ENCODE measurements around the gene XRN1. TPM values are rescaled to one million over a fixed set of nuclear protein-coding genes. Genes with fewer than 3 reads are reported as not detected.
A peak's percentile ranks its signal among the peaks of the same experiment; 100 is the strongest.

Gene XRN1
- total RNA-seq, 1 experiment from 2014 or later, result 16.5 TPM

DNA sequence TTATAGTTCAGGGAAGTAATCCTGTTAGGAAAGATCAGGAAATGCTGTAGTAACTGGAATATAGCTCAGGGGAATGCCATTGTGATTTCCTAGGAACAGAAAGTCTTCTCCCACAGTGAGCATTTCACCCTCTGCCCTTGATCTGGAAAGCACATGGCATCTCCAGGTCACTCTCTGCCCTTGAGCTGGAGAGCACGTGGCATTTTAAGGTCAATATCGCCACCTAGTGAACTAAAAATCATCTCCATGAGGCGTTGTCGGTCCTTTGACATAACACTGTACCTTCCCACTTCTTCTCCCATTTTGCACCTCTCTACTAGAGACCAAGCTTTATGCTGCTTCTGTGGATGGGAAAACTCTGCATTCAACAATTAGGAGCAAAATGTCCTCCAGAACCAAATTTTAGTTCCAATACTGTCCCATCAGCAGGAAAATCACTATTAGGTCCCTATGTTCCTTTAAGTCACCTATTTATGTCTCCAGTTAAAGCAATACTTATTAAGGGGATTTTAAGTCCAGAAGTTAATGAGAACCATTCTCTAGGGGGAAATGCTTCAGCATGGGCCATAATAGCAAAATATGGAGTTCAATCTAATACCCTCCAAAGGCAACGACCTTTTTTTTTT is 167.8 kb downstream of the XRN1 start:
- Histone ChIP-seq H3K79me2 (ENCODE audit: low read length) (no peaks in the 10 kb centered on the region), H3K9me2 (replicated peaks; ENCODE audit: low read length) (no peaks in the 10 kb centered on the region), H3K27me3 (ENCODE audit: low read length) (no peaks in the 10 kb centered on the region), H3K4me3 (ENCODE audit: low read length) (no peak overlapping the region), H3K27ac (ENCODE audit: low read length) (no peak overlapping the region), H2AFZ (ENCODE audit: low read length) (peak overlapping the region; percentile 66), H3K36me3 (ENCODE audit: low read depth, low read length) (no peaks in the 10 kb centered on the region), H3K9me3 (ENCODE audit: low read length) (no peaks in the 10 kb centered on the region), H4K20me1 (ENCODE audit: low read length) (no peaks in the 10 kb centered on the region), H3K4me1 (ENCODE audit: insufficient read depth, low read length) (no peaks in the 10 kb centered on the region), H3K4me2 (ENCODE audit: low read length) (no peak overlapping the region), H3K9ac (ENCODE audit: low read length) (no peak overlapping the region), H3F3A (ENCODE audit: low read length, unreplicated experiment) (no peaks in the 10 kb centered on the region)
- no TSS peak for BruUV-seq (replicated peaks)
- ChIA-PET POLR2A (ENCODE audit: unreplicated experiment) (no interaction called here), CTCF (interaction anchor here (0.6 to 0.7 kb wide), 3 partner anchors 65 to 497 kb away, joined by 3 to 5 read pairs (median 4); no protein-coding TSS in a partner anchor)
- TF ChIP-seq, protein P1, sequence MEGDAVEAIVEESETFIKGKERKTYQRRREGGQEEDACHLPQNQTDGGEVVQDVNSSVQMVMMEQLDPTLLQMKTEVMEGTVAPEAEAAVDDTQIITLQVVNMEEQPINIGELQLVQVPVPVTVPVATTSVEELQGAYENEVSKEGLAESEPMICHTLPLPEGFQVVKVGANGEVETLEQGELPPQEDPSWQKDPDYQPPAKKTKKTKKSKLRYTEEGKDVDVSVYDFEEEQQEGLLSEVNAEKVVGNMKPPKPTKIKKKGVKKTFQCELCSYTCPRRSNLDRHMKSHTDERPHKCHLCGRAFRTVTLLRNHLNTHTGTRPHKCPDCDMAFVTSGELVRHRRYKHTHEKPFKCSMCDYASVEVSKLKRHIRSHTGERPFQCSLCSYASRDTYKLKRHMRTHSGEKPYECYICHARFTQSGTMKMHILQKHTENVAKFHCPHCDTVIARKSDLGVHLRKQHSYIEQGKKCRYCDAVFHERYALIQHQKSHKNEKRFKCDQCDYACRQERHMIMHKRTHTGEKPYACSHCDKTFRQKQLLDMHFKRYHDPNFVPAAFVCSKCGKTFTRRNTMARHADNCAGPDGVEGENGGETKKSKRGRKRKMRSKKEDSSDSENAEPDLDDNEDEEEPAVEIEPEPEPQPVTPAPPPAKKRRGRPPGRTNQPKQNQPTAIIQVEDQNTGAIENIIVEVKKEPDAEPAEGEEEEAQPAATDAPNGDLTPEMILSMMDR (conservative IDR thresholded peaks at IDR 0.05; ENCODE audit: low read depth, low read length), result peak; percentile 69
- TF ChIP-seq EZH2 (IDR thresholded peaks at IDR 0.05; ENCODE audit: low read length, unreplicated experiment) (no peak), EZH2phosphoT487 (IDR thresholded peaks at IDR 0.05; ENCODE audit: borderline replicate concordance, low read length) (no peak)
- peak; percentile 76 for DNase-seq
- ATAC-seq, result peak; percentile 91
- intact Hi-C loops (cut with micrococcal nuclease), result loop anchor here (1.0 to 5.0 kb wide), 5 partner anchors 53 to 318 kb away; partner anchors contain the start of gene GK5

GRCh38 chr3:142278451-142278850 is 169.4 kb downstream of the XRN1 start:
- CTCF ChIA-PET, result no interaction called here
- Histone ChIP-seq H3K4me1 (ENCODE audit: insufficient read depth, low read length) (no peaks in the 10 kb centered on the region), H3K79me2 (ENCODE audit: low read length) (no peaks in the 10 kb centered on the region), H4K20me1 (ENCODE audit: low read length) (no peaks in the 10 kb centered on the region), H3K4me2 (ENCODE audit: low read length) (no peak overlapping the region), H3K27ac (ENCODE audit: low read length) (no peak overlapping the region), H3K9me2 (replicated peaks; ENCODE audit: low read length) (no peaks in the 10 kb centered on the region), H3F3A (ENCODE audit: low read length, unreplicated experiment) (no peaks in the 10 kb centered on the region), H3K36me3 (ENCODE audit: low read depth, low read length) (no peaks in the 10 kb centered on the region), H3K27me3 (ENCODE audit: low read length) (no peaks in the 10 kb centered on the region), H2AFZ (ENCODE audit: low read length) (no peak overlapping the region), H3K9me3 (ENCODE audit: low read length) (no peaks in the 10 kb centered on the region), H3K9ac (ENCODE audit: low read length) (no peak overlapping the region), H3K4me3 (ENCODE audit: low read length) (no peak overlapping the region)
- no TSS peak for BruUV-seq (replicated peaks)
- TF ChIP-seq EZH2 (IDR thresholded peaks at IDR 0.05; ENCODE audit: low read length, unreplicated experiment) (no peak), EZH2phosphoT487 (IDR thresholded peaks at IDR 0.05; ENCODE audit: borderline replicate concordance, low read length) (no peak)
- TF ChIP-seq, protein P1 (conservative IDR thresholded peaks at IDR 0.05; ENCODE audit: low read depth, low read length), result no peak
- ATAC-seq (no peak), DNase-seq (no peak)
- intact Hi-C loops (cut with micrococcal nuclease), result no loop called here
- POLR2A ChIA-PET (ENCODE audit: unreplicated experiment), result no interaction called here

DNA sequence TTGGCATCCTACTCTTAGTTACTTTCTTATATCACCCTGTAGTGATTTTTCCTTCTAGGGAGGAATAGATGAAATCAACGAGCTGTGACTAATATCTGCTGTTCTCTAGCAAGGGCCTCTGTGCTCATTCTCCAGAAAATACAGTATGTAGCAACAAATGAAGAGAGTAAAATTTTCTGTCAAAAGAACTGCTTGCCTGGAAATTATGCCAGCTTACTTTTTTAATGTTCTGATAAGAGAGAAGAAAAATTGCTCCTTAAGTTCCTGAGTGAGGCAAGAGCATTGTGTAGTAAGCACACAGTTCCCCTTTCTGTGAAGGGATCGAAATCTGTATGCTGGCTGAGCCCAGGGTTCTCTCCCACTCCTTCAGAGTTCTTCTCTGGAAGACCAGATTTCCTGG is 171.1 kb downstream of the XRN1 start:
- Histone ChIP-seq H3K4me2 (ENCODE audit: low read length) (no peak overlapping the region), H3K36me3 (ENCODE audit: low read depth, low read length) (no peaks in the 10 kb centered on the region), H3K4me3 (ENCODE audit: low read length) (no peak overlapping the region), H3F3A (ENCODE audit: low read length, unreplicated experiment) (no peaks in the 10 kb centered on the region), H3K9me3 (ENCODE audit: low read length) (no peaks in the 10 kb centered on the region), H4K20me1 (ENCODE audit: low read length) (no peaks in the 10 kb centered on the region), H2AFZ (ENCODE audit: low read length) (no peak overlapping the region), H3K79me2 (ENCODE audit: low read length) (no peaks in the 10 kb centered on the region), H3K9me2 (replicated peaks; ENCODE audit: low read length) (no peaks in the 10 kb centered on the region), H3K27me3 (ENCODE audit: low read length) (no peaks in the 10 kb centered on the region), H3K4me1 (ENCODE audit: insufficient read depth, low read length) (no peaks in the 10 kb centered on the region), H3K9ac (ENCODE audit: low read length) (no peak overlapping the region), H3K27ac (ENCODE audit: low read length) (no peak overlapping the region)
- POLR2A ChIA-PET (ENCODE audit: unreplicated experiment), result interaction anchor here (0.5 kb wide), 1 partner anchor 156 kb away, joined by 3 read pairs; no protein-coding TSS in a partner anchor
- intact Hi-C loops (cut with micrococcal nuclease), result no loop called here
- BruUV-seq (replicated peaks), result no TSS peak
- TF ChIP-seq EZH2 (IDR thresholded peaks at IDR 0.05; ENCODE audit: low read length, unreplicated experiment) (no peak), EZH2phosphoT487 (IDR thresholded peaks at IDR 0.05; ENCODE audit: borderline replicate concordance, low read length) (no peak)
- TF ChIP-seq, protein P1 (conservative IDR thresholded peaks at IDR 0.05; ENCODE audit: low read depth, low read length), result no peak
- no peak for DNase-seq
- no peak for ATAC-seq
- CTCF ChIA-PET, result no interaction called here

Measured in PC-3 (cell line).